K562 (cell line): Measurements from ENCODE around the gene NAA80. TPM values are rescaled to one million over a fixed set of nuclear protein-coding genes. Genes with fewer than 3 reads are reported as not detected.

ENCODE experiments used
- BDP1 ChIP-seq: IDR thresholded peaks from 3 replicates; pipeline ENCODE4 v1.6.1; 2011; ENCODE audit not compliant: insufficient read length, insufficient read depth
- CBX1 ChIP-seq: sonication (generic); IDR thresholded peaks from 2 replicates; pipeline ENCODE4 v1.6.1; 2016; ENCODE audit warnings: antibody characterized with exemption, low read depth, mild to moderate bottlenecking
- DEAF1 ChIP-seq: fragments of 450-650 bp; formaldehyde crosslinking; IDR thresholded peaks from 2 replicates; pipeline ENCODE4 v1.4.0; 2020; ENCODE audit warnings: mild to moderate bottlenecking, moderate library complexity
- FOSL1 ChIP-seq: fragments of 200-800 bp; sonication (Bioruptor generic); conservative IDR thresholded peaks from 2 replicates; pipeline ENCODE4 v1.6.1; 2016; ENCODE audit warnings: missing genetic modification characterization, missing compliant biosample characterization
- MAZ ChIP-seq, 2 experiments: fragments of 450-650 bp in 1 of 2; sonication (generic) in 1 of 2; formaldehyde crosslinking; IDR thresholded peaks in 1 of 2; conservative IDR thresholded peaks in 1 of 2; 2 replicates each; pipeline versions ENCODE4 v1.4.0 to v1.5.0; 2020; ENCODE audit warnings: mild to moderate bottlenecking in 1 of 2, missing genetic modification reagents in 1 of 2
- MNT ChIP-seq, 2 experiments: fragments of 450-650 bp; conservative IDR thresholded peaks; 2 replicates each; pipeline ENCODE4 v1.6.1; 2017; ENCODE audit warnings: mild to moderate bottlenecking in 2 of 2, moderate library complexity in 2 of 2
- MYBL2 ChIP-seq, 2 experiments: fragments of 450-650 bp in 1 of 2; sonication (generic) in 1 of 2; formaldehyde crosslinking in 1 of 2; IDR thresholded peaks; 2 replicates each; pipeline versions ENCODE4 v1.6.1 to v1.8.1; 2017 to 2022; ENCODE audit warnings: borderline replicate concordance in 1 of 2, inconsistent platforms in 1 of 2, low read depth in 1 of 2, mild to moderate bottlenecking in 1 of 2, missing genetic modification reagents in 1 of 2, moderate library complexity in 1 of 2
- SIN3B ChIP-seq: fragments of 450-650 bp; IDR thresholded peaks from 2 replicates; pipeline ENCODE4 v1.6.1; 2017; ENCODE audit warnings: low read depth, mild to moderate bottlenecking, moderate library complexity
- SMAD3 ChIP-seq: fragments of 450-650 bp; formaldehyde crosslinking; conservative IDR thresholded peaks from 2 replicates; pipeline ENCODE4 v1.4.0; 2020; ENCODE audit warnings: mild to moderate bottlenecking
- TBP ChIP-seq: optimal IDR thresholded peaks from 2 replicates; pipeline ENCODE3; 2011; ENCODE audit warnings: low read depth, low read length, improper control_type of control experiment
- USF1 ChIP-seq: sonication (generic); formaldehyde crosslinking; IDR thresholded peaks from 2 replicates; pipeline ENCODE4 v1.9.0; 2022; ENCODE audit warnings: mild to moderate bottlenecking, missing genetic modification reagents
- ZBTB40 ChIP-seq, 2 experiments: fragments of 450-650 bp in 1 of 2; sonication (generic) in 1 of 2; formaldehyde crosslinking in 1 of 2; IDR thresholded peaks; 2 replicates each; pipeline versions ENCODE4 v1.7.1 to v1.9.0; 2016 to 2022; ENCODE audit warnings: inconsistent platforms in 1 of 2, mild to moderate bottlenecking in 1 of 2, missing genetic modification reagents in 1 of 2
- ZNF217 ChIP-seq: sonication (generic); formaldehyde crosslinking; IDR thresholded peaks from 2 replicates; pipeline ENCODE4 v1.8.0; 2022; ENCODE audit warnings: mild to moderate bottlenecking, missing genetic modification reagents
- ZNF583 ChIP-seq: fragments of 250-450 bp; sonication (Bioruptor Pico); IDR thresholded peaks from 2 replicates; pipeline ENCODE4 v1.4.0; 2020
- polyA plus RNA-seq, 8 experiments: library from polyadenylated mRNA; depleted of rRNA in 4 of 8; stranded (reverse) in 5 of 8; unstranded in 3 of 8; fragments of >200 nt; fragmentation: Nextera tagmentation in 2 of 8; fragmentation: Illumina TruSeq in 1 of 8; extraction: Ambion mirVana in 2 of 8; extraction: Trizol in 1 of 8; gene quantifications; 2 replicates each; pipeline versions ENCODE4 v1.2.1 to v1.2.3, GENCODE V29; 2011 to 2014; ENCODE audit warnings: inconsistent platforms in 1 of 8, missing spikeins in 1 of 8
- total RNA-seq, 7 experiments: library from RNA; depleted of rRNA in 6 of 7; stranded (reverse); fragments of >200 nt in 6 of 7; fragmentation: Illumina TruSeq in 2 of 7; extraction: Trizol in 2 of 7; gene quantifications; 2 replicates each; pipeline versions ENCODE4 v1.2.1 to v1.2.3, GENCODE V29; 2011 to 2021; ENCODE audit warnings: low replicate concordance in 1 of 7

NAA80 gene
- total and polyA plus RNA-seq, 9 of the 15 experiments (the other 6 are each of a cell fraction or from before 2014, with no cell fraction given) = 0.82 to 24.0 (median 8.6) TPM

GRCh38 chr3:50320853-50321335 is 21.7 kb upstream of the NAA80 start (continued):
- no peak for TF ChIP-seq ZBTB40 (IDR thresholded peaks at IDR 0.05)
- TF ChIP-seq ZBTB40 (CRISPR knock-in tag; IDR thresholded peaks at IDR 0.05) = no peak
- no peak for TF ChIP-seq FOSL1 (tag)
- no peak for TF ChIP-seq SMAD3 (CRISPR knock-in tag)
- no peak for TF ChIP-seq SIN3B
- no peak for TF ChIP-seq MYBL2 (IDR thresholded peaks at IDR 0.05; ENCODE audit: low read depth)
- no peak for TF ChIP-seq MYBL2 (CRISPR knock-in tag; IDR thresholded peaks at IDR 0.05; ENCODE audit: borderline replicate concordance)
- peak; percentile 83 to 93 for TF ChIP-seq MNT (conservative IDR thresholded peaks at IDR 0.05)
- TF ChIP-seq ZNF583 (CRISPR knock-in tag) = no peak
- TF ChIP-seq BDP1 = no peak
- no peak for TF ChIP-seq CBX1
- TF ChIP-seq DEAF1 (CRISPR knock-in tag) = no peak
- TF ChIP-seq ZNF217 (CRISPR knock-in tag) = no peak
- peak; percentile 80 to 91; a peak in 3 of 4 replicates for TF ChIP-seq MAZ (CRISPR knock-in tag; conservative IDR thresholded peaks at IDR 0.05 in 1 of 2, IDR thresholded peaks at IDR 0.05 in 1 of 2)
- TF ChIP-seq USF1 = peak; percentile 59; the same call in 1 of the 2 replicates
- TF ChIP-seq TBP = no peak
